Upper lobe of right lung (tissue), 1 donor: Measurements from ENCODE around the gene EDARADD. TPM values are rescaled to one million over a fixed set of nuclear protein-coding genes. Genes with fewer than 3 reads are reported as not detected.

ENCODE experiments used
- ATAC-seq: fragments of 200-7000 bp; cut with Tn5 transposase; one replicate; pipeline ENCODE4 v1.9.1; 2020; ENCODE audit warnings: mild to moderate bottlenecking, moderate library complexity
- DNase-seq: peaks from one replicate; pipeline ENCODE4 v3.0.0-alpha.2; 2020
- H3K27ac ChIP-seq: fragments of 200-600 bp; one replicate; pipeline ENCODE4 v1.8.0; 2022
- H3K27me3 ChIP-seq: fragments of 200-600 bp; one replicate; pipeline ENCODE4 v1.8.0; 2022; ENCODE audit warnings: mild to moderate bottlenecking
- H3K36me3 ChIP-seq: fragments of 200-600 bp; one replicate; pipeline ENCODE4 v1.8.0; 2022
- H3K4me1 ChIP-seq: fragments of 200-600 bp; one replicate; pipeline ENCODE4 v1.8.0; 2022
- H3K4me3 ChIP-seq: fragments of 200-600 bp; one replicate; pipeline ENCODE4 v1.8.0; 2022; ENCODE audit warnings: mild to moderate bottlenecking
- H3K9me3 ChIP-seq: fragments of 200-600 bp; one replicate; pipeline ENCODE4 v1.8.0; 2022
- intact Hi-C: fragments of 100-400 bp; cut with DNase I; formaldehyde crosslinking; loops from one replicate; pipeline ENCODE4 v1.11.0; 2022
- total RNA-seq: library from RNA; stranded (reverse); fragmentation: NEBNext Ultra II Directional; extraction: Animal tissue kit (Norgen Biotek cat#: 25700); gene quantifications from one replicate; pipeline ENCODE4 v1.2.1, GENCODE V29; 2021
- TF ChIP-seq, protein P1 (sequence below): fragments of 200-600 bp; IDR thresholded peaks from one replicate; pipeline ENCODE4 v1.8.0; 2022; ENCODE audit warnings: antibody characterized with exemption
- donor health status: DM: no; HTN: yes; CAD: no; lungs with severe emphysema.

The EDARADD gene
- total RNA-seq, 1 donor from 2014 or later: 0.78 TPM

DNA sequence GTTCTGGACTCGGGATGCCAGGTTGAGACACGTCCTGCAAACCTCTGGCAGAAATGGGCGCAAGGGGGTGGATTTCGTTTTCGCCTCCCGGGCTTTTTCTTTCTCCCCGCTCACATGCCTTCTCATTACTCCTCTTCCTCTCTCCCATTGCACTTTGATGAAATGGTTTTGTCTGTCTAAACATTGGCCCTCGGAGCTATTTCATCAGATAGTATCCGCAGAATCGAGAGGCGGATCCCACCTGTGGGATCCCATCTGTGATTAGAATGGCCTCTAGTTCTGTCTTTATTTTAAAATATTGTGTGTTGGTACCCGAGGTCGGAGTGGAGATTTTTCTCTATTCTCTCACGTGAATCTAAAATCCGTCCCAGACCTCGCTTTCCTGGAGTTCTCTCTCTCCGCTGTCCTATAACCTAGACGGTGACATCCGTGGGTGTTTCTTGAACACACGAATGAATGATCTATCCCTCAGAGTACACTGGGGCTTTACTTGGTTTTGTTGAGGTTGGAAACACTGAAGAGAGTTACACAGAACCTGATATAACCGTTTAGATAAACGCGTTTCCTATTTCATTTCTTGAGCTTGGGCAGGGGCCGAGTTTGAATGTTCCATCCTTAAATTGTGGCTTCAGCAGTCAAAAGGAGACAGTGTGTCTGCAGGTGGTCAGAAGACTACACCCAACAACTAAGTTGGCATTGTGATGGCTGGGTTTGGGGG, 2.0 kb downstream of the EDARADD start:
- H3K4me1 ChIP-seq: peaks cover 9% of the 10 kb centered on the region
- H3K9me3 ChIP-seq: no peaks in the 10 kb centered on the region
- intact Hi-C loops: no loop called here
- DNase-seq (no peak), ATAC-seq (no peak)
- TF ChIP-seq, protein P1, sequence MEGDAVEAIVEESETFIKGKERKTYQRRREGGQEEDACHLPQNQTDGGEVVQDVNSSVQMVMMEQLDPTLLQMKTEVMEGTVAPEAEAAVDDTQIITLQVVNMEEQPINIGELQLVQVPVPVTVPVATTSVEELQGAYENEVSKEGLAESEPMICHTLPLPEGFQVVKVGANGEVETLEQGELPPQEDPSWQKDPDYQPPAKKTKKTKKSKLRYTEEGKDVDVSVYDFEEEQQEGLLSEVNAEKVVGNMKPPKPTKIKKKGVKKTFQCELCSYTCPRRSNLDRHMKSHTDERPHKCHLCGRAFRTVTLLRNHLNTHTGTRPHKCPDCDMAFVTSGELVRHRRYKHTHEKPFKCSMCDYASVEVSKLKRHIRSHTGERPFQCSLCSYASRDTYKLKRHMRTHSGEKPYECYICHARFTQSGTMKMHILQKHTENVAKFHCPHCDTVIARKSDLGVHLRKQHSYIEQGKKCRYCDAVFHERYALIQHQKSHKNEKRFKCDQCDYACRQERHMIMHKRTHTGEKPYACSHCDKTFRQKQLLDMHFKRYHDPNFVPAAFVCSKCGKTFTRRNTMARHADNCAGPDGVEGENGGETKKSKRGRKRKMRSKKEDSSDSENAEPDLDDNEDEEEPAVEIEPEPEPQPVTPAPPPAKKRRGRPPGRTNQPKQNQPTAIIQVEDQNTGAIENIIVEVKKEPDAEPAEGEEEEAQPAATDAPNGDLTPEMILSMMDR: no peak
- no peak overlapping the region for H3K27ac ChIP-seq
- H3K27me3 ChIP-seq: peaks cover 32% of the 10 kb centered on the region
- no peaks in the 10 kb centered on the region for H3K36me3 ChIP-seq
- peak overlapping the region; percentile 53 for H3K4me3 ChIP-seq

DNA sequence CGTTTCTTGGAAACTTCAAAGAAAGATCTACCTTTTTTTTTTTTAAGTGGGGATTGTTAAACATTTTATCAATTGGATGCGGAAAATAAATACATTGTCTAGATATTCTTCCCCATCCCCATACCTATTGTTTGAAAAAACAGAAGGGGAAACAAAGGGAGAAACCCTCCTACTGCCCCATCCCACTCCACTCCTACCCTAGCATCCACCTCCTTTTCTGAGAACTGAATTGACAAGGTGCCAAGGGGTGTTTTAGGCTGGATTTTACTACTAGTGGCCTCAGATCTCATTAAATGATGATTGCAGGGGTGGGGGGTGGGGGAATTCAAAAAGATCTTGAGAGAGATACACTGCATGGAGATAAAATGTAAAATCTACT, 2.6 kb downstream of the EDARADD start:
- Histone ChIP-seq H3K4me1 (peaks cover 9% of the 10 kb centered on the region), H3K27me3 (peaks cover 32% of the 10 kb centered on the region), H3K36me3 (no peaks in the 10 kb centered on the region), H3K27ac (no peak overlapping the region), H3K4me3 (no peak overlapping the region), H3K9me3 (no peaks in the 10 kb centered on the region)
- ATAC-seq (no peak), DNase-seq (no peak)
- intact Hi-C loops: no loop called here
- TF ChIP-seq, protein P1: no peak

DNA sequence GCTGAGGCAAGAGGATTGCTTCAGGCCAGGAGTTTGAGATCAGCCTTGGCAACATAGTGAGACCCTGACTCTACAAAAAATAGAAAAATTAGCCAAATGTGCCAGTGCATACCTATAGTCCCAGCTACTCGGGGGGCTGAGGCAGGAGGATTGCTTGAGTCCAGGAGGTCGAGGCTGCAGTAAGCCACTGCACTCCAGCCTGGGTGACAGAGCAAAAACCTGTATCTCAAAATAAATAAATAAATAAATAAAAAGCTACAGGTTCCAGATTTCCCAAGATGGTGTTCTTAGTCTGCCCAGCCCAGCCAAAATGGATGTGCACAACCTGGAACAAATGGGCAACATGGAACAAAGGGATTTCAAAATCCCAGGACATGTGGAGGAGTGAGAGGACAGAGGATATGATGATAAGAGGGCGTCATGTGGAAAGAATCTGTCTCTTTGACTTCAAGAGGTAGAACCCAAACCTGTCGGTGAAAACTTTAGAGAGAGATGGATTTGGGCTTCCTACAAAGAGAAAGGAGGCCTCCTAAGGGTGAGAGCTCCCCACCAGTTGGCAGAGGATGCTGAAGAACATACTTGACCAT, 3.2 kb downstream of the EDARADD start:
- Histone ChIP-seq H3K27me3 (peaks cover 32% of the 10 kb centered on the region), H3K4me3 (no peak overlapping the region), H3K9me3 (no peaks in the 10 kb centered on the region), H3K27ac (no peak overlapping the region), H3K4me1 (peaks cover 9% of the 10 kb centered on the region), H3K36me3 (no peaks in the 10 kb centered on the region)
- TF ChIP-seq, protein P1: no peak
- intact Hi-C loops: no loop called here
- DNase-seq: no peak
- no peak for ATAC-seq

DNA sequence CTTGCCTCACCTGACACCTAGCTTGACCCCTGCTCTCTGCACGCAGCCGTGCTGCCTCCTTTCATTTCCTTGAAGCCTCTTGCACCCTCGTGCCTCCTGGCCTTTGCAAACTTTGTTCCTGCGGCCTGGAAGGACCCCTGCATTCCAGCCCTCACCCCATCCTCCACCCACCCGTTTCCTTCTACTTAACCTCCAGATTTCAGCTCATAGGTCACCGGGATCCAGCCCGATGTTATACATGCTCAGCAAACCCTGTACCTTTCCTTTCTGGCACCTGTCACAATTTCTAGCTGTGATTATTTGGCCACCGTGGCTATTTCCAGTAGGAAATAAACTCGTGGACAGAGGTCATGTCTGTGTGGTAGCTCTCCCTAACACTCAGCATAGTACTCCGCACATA, 4.5 kb downstream of the EDARADD start:
- Histone ChIP-seq H3K4me1 (peaks cover 9% of the 10 kb centered on the region), H3K36me3 (no peaks in the 10 kb centered on the region), H3K27ac (no peak overlapping the region), H3K4me3 (no peak overlapping the region), H3K27me3 (peaks cover 32% of the 10 kb centered on the region), H3K9me3 (no peaks in the 10 kb centered on the region)
- intact Hi-C loops: no loop called here
- TF ChIP-seq, protein P1: no peak
- no peak for DNase-seq
- ATAC-seq: no peak

DNA sequence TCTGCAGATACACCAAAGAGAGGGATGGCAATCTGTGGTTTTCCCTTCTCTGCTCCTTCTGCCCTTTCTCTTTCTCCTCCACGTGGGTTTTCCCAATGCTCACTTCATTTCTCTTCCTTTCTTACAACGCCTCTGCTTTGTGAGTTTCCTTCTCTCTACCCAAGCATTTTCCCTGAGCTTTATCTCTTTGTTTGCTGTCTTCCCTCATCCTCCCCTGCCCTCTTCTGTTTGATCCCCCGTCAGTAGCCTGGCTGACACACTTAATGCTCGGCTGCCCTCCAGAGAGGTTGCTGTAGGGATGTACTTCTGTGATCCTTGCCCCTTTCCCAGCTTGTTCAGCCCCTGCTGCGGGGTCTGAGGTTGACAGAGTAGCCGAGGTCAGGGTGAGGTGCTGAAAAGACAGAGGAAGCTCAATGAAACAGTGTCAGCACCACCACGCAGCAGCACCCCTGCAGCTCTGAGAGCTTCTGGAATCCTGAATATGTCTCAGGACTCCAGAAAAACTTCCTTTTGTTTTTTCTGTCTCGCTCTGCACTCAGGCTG, 6.0 kb downstream of the EDARADD start:
- H3K27me3 ChIP-seq: peaks cover 20% of the 10 kb centered on the region
- no peak overlapping the region for H3K27ac ChIP-seq
- H3K36me3 ChIP-seq: no peaks in the 10 kb centered on the region
- TF ChIP-seq, protein P1: no peak
- peaks cover 4% of the 10 kb centered on the region for H3K4me1 ChIP-seq
- no peak for ATAC-seq
- H3K9me3 ChIP-seq: no peaks in the 10 kb centered on the region
- H3K4me3 ChIP-seq: no peak overlapping the region
- intact Hi-C loops: no loop called here
- no peak for DNase-seq
